ENCODE data around the gene SSTR4. TPM values are rescaled to one million over a fixed set of nuclear protein-coding genes. Genes with fewer than 3 reads are reported as not detected.
A peak's percentile ranks its signal among the peaks of the same experiment; 100 is the strongest.

Gene SSTR4
- total and polyA plus RNA-seq, 2 donors (not counting 3 experiments of a cell fraction or from before 2014, with no cell fraction given) = not detected

DNA sequence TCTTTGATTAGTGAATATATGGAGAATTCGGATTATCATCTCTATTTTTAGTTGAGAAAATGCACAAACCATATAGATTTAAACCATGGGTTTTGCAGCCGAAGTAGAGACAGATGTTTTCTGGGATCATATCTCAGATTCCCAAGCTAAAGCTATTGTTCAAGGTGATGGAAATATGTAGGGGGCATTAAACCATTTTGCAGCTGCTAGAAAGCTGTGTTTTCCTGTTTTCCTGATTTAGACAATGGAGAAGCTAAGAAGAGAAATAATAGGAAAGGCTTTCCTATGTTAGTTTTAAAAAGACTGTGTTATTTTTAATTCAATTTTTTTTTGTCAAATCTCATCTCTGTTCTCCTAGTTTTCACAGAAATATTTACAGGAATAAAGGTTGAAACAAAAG, 44.8 kb downstream of the SSTR4 start:
- dilution Hi-C loops (cut with MboI; ENCODE audit: extremely low pct_ligation_motif_present, low sequenced_read_pairs) = no loop called here
- Histone ChIP-seq H3K9me1 (replicated peaks; ENCODE audit: control insufficient read depth, extremely low read depth, insufficient read depth, low read length) (no peaks in the 10 kb centered on the region), H3K27me3 (ENCODE audit: control insufficient read depth in 2 of 2, insufficient read depth in 2 of 2, low read length in 2 of 2) (no peaks in the 10 kb centered on the region), H3K4me2 (ENCODE audit: insufficient read depth, low read length) (peak overlapping the region; percentile 44), H3K9me3 (replicated peaks; ENCODE audit: control insufficient read depth, insufficient read depth, low read length) (no peaks in the 10 kb centered on the region), H3K4me3 (replicated peaks in 1 of 3; ENCODE audit: insufficient read depth in 1 of 3, low read depth in 1 of 3, low read length in 3 of 3) (no peak overlapping the region), H3K36me3 (ENCODE audit: control insufficient read depth in 2 of 2, extremely low read depth in 1 of 2, insufficient read depth in 2 of 2, low read length in 2 of 2) (peaks cover 15 to 18% of the 10 kb centered on the region in 2 experiments), H3K79me2 (ENCODE audit: control insufficient read depth, insufficient read depth, low read length) (peaks cover 48% of the 10 kb centered on the region), H4K20me1 (replicated peaks; ENCODE audit: control insufficient read depth, extremely low read depth, insufficient read depth, low read length) (no peaks in the 10 kb centered on the region), H3K4me1 (ENCODE audit: control insufficient read depth, extremely low read depth, insufficient read depth, low read length) (peaks cover 50% of the 10 kb centered on the region), H2AFZ (ENCODE audit: low read depth, low read length) (no peak overlapping the region), H3K27ac (ENCODE audit: insufficient read depth, low read depth, low read length) (no peak overlapping the region), H3K9ac (replicated peaks; ENCODE audit: extremely low read depth, insufficient read depth, low read length) (peak overlapping the region; percentile 30)
- no TSS peak for BruUV-seq (replicated peaks)
- TF ChIP-seq EZH2 (IDR thresholded peaks at IDR 0.05; ENCODE audit: borderline replicate concordance, low read depth, low read length, severe bottlenecking) (no peak), POLR2A (IDR thresholded peaks at IDR 0.05; ENCODE audit: low read depth, low read length) (no peak), JUN (IDR thresholded peaks at IDR 0.05; ENCODE audit: borderline replicate concordance, insufficient read depth, insufficient read length, low read depth) (no peak), GATA2 (IDR thresholded peaks at IDR 0.05; ENCODE audit: insufficient read depth, insufficient read length, low read depth, low read length) (no peak), MYC (IDR thresholded peaks at IDR 0.05; ENCODE audit: low read depth, low read length) (no peak)
- TF ChIP-seq, protein P1, sequence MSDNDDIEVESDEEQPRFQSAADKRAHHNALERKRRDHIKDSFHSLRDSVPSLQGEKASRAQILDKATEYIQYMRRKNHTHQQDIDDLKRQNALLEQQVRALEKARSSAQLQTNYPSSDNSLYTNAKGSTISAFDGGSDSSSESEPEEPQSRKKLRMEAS (IDR thresholded peaks at IDR 0.05; ENCODE audit: insufficient read depth, insufficient read length) = no peak
- TF ChIP-seq, protein P2, sequence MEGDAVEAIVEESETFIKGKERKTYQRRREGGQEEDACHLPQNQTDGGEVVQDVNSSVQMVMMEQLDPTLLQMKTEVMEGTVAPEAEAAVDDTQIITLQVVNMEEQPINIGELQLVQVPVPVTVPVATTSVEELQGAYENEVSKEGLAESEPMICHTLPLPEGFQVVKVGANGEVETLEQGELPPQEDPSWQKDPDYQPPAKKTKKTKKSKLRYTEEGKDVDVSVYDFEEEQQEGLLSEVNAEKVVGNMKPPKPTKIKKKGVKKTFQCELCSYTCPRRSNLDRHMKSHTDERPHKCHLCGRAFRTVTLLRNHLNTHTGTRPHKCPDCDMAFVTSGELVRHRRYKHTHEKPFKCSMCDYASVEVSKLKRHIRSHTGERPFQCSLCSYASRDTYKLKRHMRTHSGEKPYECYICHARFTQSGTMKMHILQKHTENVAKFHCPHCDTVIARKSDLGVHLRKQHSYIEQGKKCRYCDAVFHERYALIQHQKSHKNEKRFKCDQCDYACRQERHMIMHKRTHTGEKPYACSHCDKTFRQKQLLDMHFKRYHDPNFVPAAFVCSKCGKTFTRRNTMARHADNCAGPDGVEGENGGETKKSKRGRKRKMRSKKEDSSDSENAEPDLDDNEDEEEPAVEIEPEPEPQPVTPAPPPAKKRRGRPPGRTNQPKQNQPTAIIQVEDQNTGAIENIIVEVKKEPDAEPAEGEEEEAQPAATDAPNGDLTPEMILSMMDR (IDR thresholded peaks at IDR 0.05; ENCODE audit: extremely low read depth in 1 of 2, insufficient read depth in 1 of 2, low read depth in 1 of 2, low read length in 2 of 2) = no peak
- CTCF ChIA-PET = interaction anchor here (0.9 to 2.3 kb wide), 16 partner anchors 13 to 388 kb away, joined by 3 to 21 read pairs (median 4); no protein-coding TSS in a partner anchor
- DNase-seq (ENCODE audit: low read depth, low spot score) (peak; percentile 79), FAIRE-seq (peak; percentile 76)
- intact Hi-C loops (cut with micrococcal nuclease) = loop anchor here (10.0 kb wide), 1 partner anchor 1775 kb away; the partner anchor contains the start of gene XRN2
- POLR2A ChIA-PET = interaction anchor here (0.6 to 2.2 kb wide), 4 partner anchors 23 to 270 kb away, joined by 4 to 9 read pairs (median 4); no protein-coding TSS in a partner anchor
